GM23338 (cell line): ENCODE measurements around the gene RHOF.

Experiments
- CREB1 ChIP-seq: fragments of 250-450 bp; sonication (Bioruptor Pico); IDR thresholded peaks from 2 replicates; pipeline ENCODE4 v1.5.0; 2020; ENCODE audit warnings: low read depth, mild to moderate bottlenecking, moderate library complexity
- CTCF ChIP-seq, 2 experiments: fragments of 200-600 bp in 1 of 2; sonication (generic) in 1 of 2; conservative IDR thresholded peaks; 2 replicates each; pipeline versions ENCODE4 v1.5.1 to v1.6.1; 2016 to 2017; ENCODE audit warnings: antibody characterized with exemption in 2 of 2, low read depth in 2 of 2, mild to moderate bottlenecking in 2 of 2, moderate library complexity in 1 of 2
- EZH2 ChIP-seq: fragments of 200-600 bp; sonication (generic); IDR thresholded peaks from one replicate; pipeline ENCODE4 v1.8.0; 2017; ENCODE audit warnings: antibody characterized with exemption, mild to moderate bottlenecking, low read depth; ENCODE audit not compliant: unreplicated experiment
- EZH2phosphoT487 ChIP-seq: fragments of 200-600 bp; sonication (generic); IDR thresholded peaks from one replicate; pipeline ENCODE4 v1.8.1; 2018; ENCODE audit warnings: antibody characterized with exemption; ENCODE audit not compliant: unreplicated experiment
- JUNB ChIP-seq: IDR thresholded peaks from one replicate; pipeline ENCODE4 v1.6.1; 2016; ENCODE audit warnings: antibody characterized with exemption; ENCODE audit not compliant: unreplicated experiment
- POLR2AphosphoS5 ChIP-seq: IDR thresholded peaks from 2 replicates; pipeline ENCODE4 v1.6.1; 2016; ENCODE audit warnings: antibody characterized with exemption, low read depth
- REST ChIP-seq: IDR thresholded peaks from one replicate; pipeline ENCODE4 v1.6.1; 2018; ENCODE audit warnings: antibody characterized with exemption; ENCODE audit not compliant: unreplicated experiment
- ZNF331 ChIP-seq: fragments of 250-450 bp; sonication (Bioruptor Pico); IDR thresholded peaks from 2 replicates; pipeline ENCODE4 v1.5.0; 2020; ENCODE audit warnings: low read depth, mild to moderate bottlenecking, moderate library complexity
- ZNF462 ChIP-seq: fragments of 250-450 bp; sonication (Bioruptor Pico); IDR thresholded peaks from 2 replicates; pipeline ENCODE4 v1.5.0; 2020; ENCODE audit warnings: mild to moderate bottlenecking, moderate library complexity

- no peak for TF ChIP-seq CTCF (conservative IDR thresholded peaks at IDR 0.05; ENCODE audit: low read depth in 2 of 2)
- no peak for TF ChIP-seq EZH2
- no peak for TF ChIP-seq CREB1
- TF ChIP-seq REST: no peak
- no peak for TF ChIP-seq POLR2AphosphoS5
- no peak for TF ChIP-seq JUNB
- no peak for TF ChIP-seq EZH2phosphoT487
- TF ChIP-seq ZNF331 (CRISPR knock-in tag): no peak
- TF ChIP-seq ZNF462 (CRISPR knock-in tag): no peak
Observed at GRCh38 chr12:121769297-121769830, 24.1 kb downstream of the RHOF start.
